K562 (cell line): ENCODE results near the gene CCDC50. TPM values are rescaled to one million over a fixed set of nuclear protein-coding genes. Genes with fewer than 3 reads are reported as not detected.

Experiments
- ARNT ChIP-seq, 2 experiments: fragments of 450-650 bp; IDR thresholded peaks; 2 replicates each; pipeline ENCODE4 v1.6.1; 2016; ENCODE audit warnings: mild to moderate bottlenecking in 1 of 2
- ATF7 ChIP-seq: fragments of 450-650 bp; IDR thresholded peaks from 2 replicates; pipeline ENCODE4 v1.7.1; 2014; ENCODE audit warnings: mild to moderate bottlenecking, moderate library complexity
- BACH1 ChIP-seq: fragments of 200-800 bp; sonication (Bioruptor generic); IDR thresholded peaks from 2 replicates; pipeline ENCODE4 v1.6.1; 2016; ENCODE audit warnings: missing genetic modification characterization, missing compliant biosample characterization
- BRD4 ChIP-seq: fragments of 200-600 bp; sonication (generic); IDR thresholded peaks from 2 replicates; pipeline ENCODE4 v1.6.1; 2017; ENCODE audit warnings: inconsistent platforms
- CC2D1A ChIP-seq: fragments of 450-650 bp; IDR thresholded peaks from 2 replicates; pipeline ENCODE4 v1.6.1; 2017; ENCODE audit warnings: mild to moderate bottlenecking
- EP400 ChIP-seq: fragments of 450-650 bp; IDR thresholded peaks from 2 replicates; pipeline ENCODE4 v1.6.1; 2017; ENCODE audit warnings: antibody characterized with exemption, mild to moderate bottlenecking, moderate library complexity
- GABPB1 ChIP-seq: sonication (generic); formaldehyde crosslinking; IDR thresholded peaks from 2 replicates; pipeline ENCODE4 v1.8.0; 2022; ENCODE audit warnings: mild to moderate bottlenecking, missing genetic modification reagents
- GABPB2 ChIP-seq: fragments of 250-450 bp; sonication (Bioruptor Pico); conservative IDR thresholded peaks from 2 replicates; pipeline ENCODE4 v1.5.1; 2021; ENCODE audit warnings: mild to moderate bottlenecking
- GTF2B ChIP-seq: IDR thresholded peaks from 2 replicates; pipeline ENCODE4 v1.6.1; 2011; ENCODE audit not compliant: insufficient read length; ENCODE audit errors: extremely low read depth
- HDAC1 ChIP-seq, 2 experiments: fragments of 450-650 bp; IDR thresholded peaks; 2 replicates each; pipeline ENCODE4 v1.6.1; 2016 to 2017; ENCODE audit warnings: inconsistent platforms in 1 of 2, mild to moderate bottlenecking in 1 of 2, moderate library complexity in 1 of 2
- HIVEP1 ChIP-seq: fragments of 250-450 bp; sonication (Bioruptor Pico); IDR thresholded peaks from 2 replicates; pipeline ENCODE4 v1.4.0; 2020; ENCODE audit warnings: mild to moderate bottlenecking
- JUND ChIP-seq, 2 experiments: IDR thresholded peaks; 2 replicates in 1 of 2; 3 replicates in 1 of 2; pipeline ENCODE4 v1.6.1; 2011; ENCODE audit warnings: borderline replicate concordance in 2 of 2, low read depth in 2 of 2, low read length in 2 of 2, improper control_type of control experiment in 1 of 2, missing biosample characterization in 1 of 2, missing genetic modification characterization in 1 of 2, missing genetic modification reagents in 1 of 2
- MIER1 ChIP-seq: fragments of 450-650 bp; IDR thresholded peaks from 2 replicates; pipeline ENCODE4 v1.6.1; 2016; ENCODE audit warnings: antibody characterized with exemption, mild to moderate bottlenecking, low read depth
- MYBL2 ChIP-seq, 2 experiments: fragments of 450-650 bp in 1 of 2; sonication (generic) in 1 of 2; formaldehyde crosslinking in 1 of 2; IDR thresholded peaks; 2 replicates each; pipeline versions ENCODE4 v1.6.1 to v1.8.1; 2017 to 2022; ENCODE audit warnings: borderline replicate concordance in 1 of 2, inconsistent platforms in 1 of 2, low read depth in 1 of 2, mild to moderate bottlenecking in 1 of 2, missing genetic modification reagents in 1 of 2, moderate library complexity in 1 of 2
- MYC ChIP-seq, 2 experiments: fragments of 250-450 bp in 1 of 2; sonication (Bioruptor Pico) in 1 of 2; IDR thresholded peaks; 2 replicates each; pipeline versions ENCODE4 v1.5.1 to v1.6.1; 2012 to 2021; ENCODE audit warnings: low read depth in 2 of 2, borderline replicate concordance in 1 of 2, improper control_type of control experiment in 1 of 2, low read length in 1 of 2, mild to moderate bottlenecking in 1 of 2, moderate library complexity in 1 of 2
- NKRF ChIP-seq: fragments of 450-650 bp; IDR thresholded peaks from 2 replicates; pipeline ENCODE4 v1.6.1; 2016; ENCODE audit warnings: borderline replicate concordance
- POLR2H ChIP-seq: IDR thresholded peaks from 2 replicates; pipeline ENCODE4 v1.6.1; 2016; ENCODE audit warnings: missing genetic modification characterization, low read depth, mild to moderate bottlenecking, control low read depth, missing compliant biosample characterization, moderate library complexity
- RBFOX2 ChIP-seq: fragments of 200-400 bp; formaldehyde crosslinking; IDR thresholded peaks from 2 replicates; pipeline ENCODE4 v1.6.1; 2017; ENCODE audit warnings: low read depth, mild to moderate bottlenecking, low read length, moderate library complexity
- RFX1 ChIP-seq: fragments of 450-650 bp; IDR thresholded peaks from 2 replicates; pipeline ENCODE4 v1.6.1; 2016; ENCODE audit warnings: mild to moderate bottlenecking, moderate library complexity
- SIN3A ChIP-seq, 2 experiments: fragments of 150-350 bp in 1 of 2; IDR thresholded peaks; 2 replicates each; pipeline ENCODE4 v1.6.1; 2011 to 2016; ENCODE audit warnings: borderline replicate concordance in 2 of 2, low read depth in 2 of 2, low read length in 2 of 2, mild to moderate bottlenecking in 2 of 2, moderate library complexity in 2 of 2; ENCODE audit not compliant: control insufficient read depth in 1 of 2
- SUPT5H ChIP-seq: fragments of 450-650 bp; IDR thresholded peaks from 2 replicates; pipeline ENCODE4 v1.6.1; 2016
- ZFP1 ChIP-seq: fragments of 450-650 bp; formaldehyde crosslinking; IDR thresholded peaks from 2 replicates; pipeline ENCODE4 v1.4.0; 2020; ENCODE audit warnings: mild to moderate bottlenecking, mixed read lengths
- polyA plus RNA-seq, 8 experiments: library from polyadenylated mRNA; depleted of rRNA in 4 of 8; stranded (reverse) in 5 of 8; unstranded in 3 of 8; fragments of >200 nt; fragmentation: Nextera tagmentation in 2 of 8; fragmentation: Illumina TruSeq in 1 of 8; extraction: Ambion mirVana in 2 of 8; extraction: Trizol in 1 of 8; gene quantifications; 2 replicates each; pipeline versions ENCODE4 v1.2.1 to v1.2.3, GENCODE V29; 2011 to 2014; ENCODE audit warnings: inconsistent platforms in 1 of 8, missing spikeins in 1 of 8
- total RNA-seq, 7 experiments: library from RNA; depleted of rRNA in 6 of 7; stranded (reverse); fragments of >200 nt in 6 of 7; fragmentation: Illumina TruSeq in 2 of 7; extraction: Trizol in 2 of 7; gene quantifications; 2 replicates each; pipeline versions ENCODE4 v1.2.1 to v1.2.3, GENCODE V29; 2011 to 2021; ENCODE audit warnings: low replicate concordance in 1 of 7
- TF ChIP-seq, protein P1 (sequence below): fragments of 250-450 bp; sonication (Bioruptor Pico); IDR thresholded peaks from 2 replicates; pipeline ENCODE4 v1.8.0; 2021; ENCODE audit warnings: borderline replicate concordance, mild to moderate bottlenecking, moderate library complexity; ENCODE audit not compliant: poor library complexity, severe bottlenecking

The CCDC50 gene
- total and polyA plus RNA-seq, 9 of the 15 experiments (the other 6 are each of a cell fraction or from before 2014, with no cell fraction given): 8.4 to 63.4 (median 40.4) TPM

DNA sequence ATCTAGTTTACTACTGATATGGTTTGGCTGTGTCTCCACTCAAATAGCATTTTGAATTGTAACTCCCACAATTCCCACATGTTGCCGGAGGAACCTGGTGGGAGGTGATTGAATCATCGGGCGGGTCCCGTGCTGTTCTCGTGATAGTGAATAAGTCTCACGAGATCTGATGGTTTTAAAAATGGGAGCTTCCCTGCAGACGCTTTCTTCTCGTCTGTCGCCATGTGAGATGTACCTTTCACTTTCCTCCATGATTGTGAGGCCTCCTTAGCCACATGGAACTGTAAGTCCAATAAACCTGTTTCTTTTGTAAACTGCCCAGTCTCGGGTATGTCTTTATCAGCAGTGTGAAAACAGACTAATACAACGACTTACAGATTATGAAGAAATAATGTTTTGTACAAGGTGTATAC, 96.1 kb downstream of the CCDC50 start (continued):
- 0 out of 2 replicates have a peak, but pooled peaks have one; percentile 16 for TF ChIP-seq BACH1 (tag)
- 0 out of 2 replicates have a peak, but pooled peaks have one; percentile 38 for TF ChIP-seq BRD4
- TF ChIP-seq HIVEP1 (CRISPR knock-in tag): no peak
- TF ChIP-seq MIER1: no peak
- TF ChIP-seq SIN3A (IDR thresholded peaks at IDR 0.05; ENCODE audit: borderline replicate concordance in 2 of 2, control insufficient read depth in 1 of 2, low read depth in 2 of 2, low read length in 2 of 2): peak; percentile 67 to 69; a peak in 1 of 4 replicates
- peak; percentile 90 for TF ChIP-seq MYC (IDR thresholded peaks at IDR 0.05; ENCODE audit: low read depth, low read length)
- no peak for TF ChIP-seq MYC (CRISPR knock-in tag; IDR thresholded peaks at IDR 0.05; ENCODE audit: borderline replicate concordance, low read depth)
- TF ChIP-seq NKRF: peak; percentile 73; the same call in 1 of the 2 replicates
- TF ChIP-seq GABPB2 (CRISPR knock-in tag): no peak
- peak; percentile 89 for TF ChIP-seq EP400
- TF ChIP-seq JUND (IDR thresholded peaks at IDR 0.05; ENCODE audit: borderline replicate concordance, low read depth, low read length): peak; percentile 64
- peak; percentile 34; the same call in 1 of the 3 replicates for TF ChIP-seq JUND (tag; IDR thresholded peaks at IDR 0.05; ENCODE audit: borderline replicate concordance, low read depth, low read length)
- no peak for TF ChIP-seq ZFP1 (CRISPR knock-in tag)
- 0 out of 4 replicates have a peak, but pooled peaks of 1 of the 2 experiments have one; percentile 29 for TF ChIP-seq ARNT (IDR thresholded peaks at IDR 0.05)
- peak; percentile 56; the same call in 1 of the 2 replicates for TF ChIP-seq MYBL2 (IDR thresholded peaks at IDR 0.05; ENCODE audit: low read depth)
- no peak for TF ChIP-seq MYBL2 (CRISPR knock-in tag; IDR thresholded peaks at IDR 0.05; ENCODE audit: borderline replicate concordance)
- peak; percentile 90 for TF ChIP-seq SUPT5H
- TF ChIP-seq HDAC1 (IDR thresholded peaks at IDR 0.05): peak in 1 of 2 experiments; percentile 78; a peak in 2 of 4 replicates
- no peak for TF ChIP-seq GABPB1
- TF ChIP-seq RBFOX2: peak; percentile 68
- TF ChIP-seq, protein P1, sequence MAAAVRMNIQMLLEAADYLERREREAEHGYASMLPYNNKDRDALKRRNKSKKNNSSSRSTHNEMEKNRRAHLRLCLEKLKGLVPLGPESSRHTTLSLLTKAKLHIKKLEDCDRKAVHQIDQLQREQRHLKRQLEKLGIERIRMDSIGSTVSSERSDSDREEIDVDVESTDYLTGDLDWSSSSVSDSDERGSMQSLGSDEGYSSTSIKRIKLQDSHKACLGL (CRISPR knock-in tag): peak; percentile 54
- 0 out of 2 replicates have a peak, but pooled peaks have one; percentile 29 for TF ChIP-seq CC2D1A
- TF ChIP-seq RFX1: peak; percentile 78
- peak; percentile 32 for TF ChIP-seq GTF2B
- peak; percentile 95 for TF ChIP-seq POLR2H (tag)
- peak; percentile 44; the same call in 1 of the 2 replicates for TF ChIP-seq ATF7
